HG02943 (cell line): Measurements from ENCODE around the gene OTOG.

Experiments used
- ATAC-seq: cut with Tn5 transposase; IDR thresholded peaks from one replicate; pipeline ENCODE4 v1.9.1; 2021; ENCODE audit warnings: mild to moderate bottlenecking, low read depth, moderate library complexity; ENCODE audit not compliant: unreplicated experiment

Gene OTOG

GRCh38 chr11:17687946-17688670, 141.0 kb downstream of the OTOG start:
- ATAC-seq = no peak

- no peak for ATAC-seq
Measured at GRCh38 chr11:17691550-17691949, 144.5 kb downstream of the OTOG start.

GRCh38 chr11:17691976-17692375, 144.9 kb downstream of the OTOG start:
- ATAC-seq = no peak

GRCh38 chr11:17692931-17693330, 145.9 kb downstream of the OTOG start:
- no peak for ATAC-seq

- ATAC-seq = no peak
Measured at GRCh38 chr11:17693531-17693930, 146.5 kb downstream of the OTOG start.

- no peak for ATAC-seq
Measured at GRCh38 chr11:17694494-17695110, 147.5 kb downstream of the OTOG start.

- no peak for ATAC-seq
Measured at GRCh38 chr11:17695454-17696441, 148.7 kb downstream of the OTOG start.

GRCh38 chr11:17696741-17697140, 149.7 kb downstream of the OTOG start:
- ATAC-seq = no peak
